Measurements from ENCODE around the gene ITPR1.
"Not testable (repeated sequence)": the region's sequence is repeated elsewhere in the genome, so short reads cannot be mapped to it uniquely, and the experiment has no call there.

ITPR1 gene

DNA sequence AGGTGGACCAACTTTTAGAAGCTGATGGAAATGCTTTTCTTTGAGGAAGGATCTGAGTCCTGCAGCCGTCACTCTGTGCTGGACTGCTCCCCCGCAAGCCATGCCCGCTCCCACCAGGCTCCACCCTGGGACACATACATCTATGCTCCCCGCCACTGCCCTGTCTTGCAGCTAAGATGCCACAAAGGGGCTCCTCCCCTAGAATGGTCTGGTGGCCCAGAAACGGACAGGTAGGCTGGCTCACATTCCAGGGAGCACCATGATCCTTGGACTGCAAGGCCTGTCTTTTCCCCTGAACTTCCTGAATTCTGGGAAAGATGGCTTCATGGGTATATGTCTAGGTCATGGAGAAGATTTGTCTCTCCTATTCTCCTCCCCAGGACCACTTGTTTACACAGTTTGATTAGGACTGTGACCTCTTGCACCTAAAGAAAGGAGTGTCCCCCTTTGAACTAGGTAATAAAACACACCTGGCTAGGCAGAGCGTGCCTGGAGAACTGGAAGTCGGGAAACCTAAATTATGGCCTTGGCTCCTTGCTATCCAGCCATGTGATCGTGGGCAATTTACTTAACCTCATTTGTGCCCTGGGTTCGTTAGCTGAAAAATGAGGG lies 265.2 kb downstream of the ITPR1 start:
- Histone ChIP-seq H3K4me3 (ENCODE audit: low read depth, low read length) (no peak overlapping the region), H3K27ac (no peak overlapping the region), H3K27me3 (replicated peaks) (no peaks in the 10 kb centered on the region), H3K36me3 (replicated peaks) (no peaks in the 10 kb centered on the region)
- no peak for DNase-seq
- in situ Hi-C loops (cut with HindIII; ENCODE audit: low pct_ligation_motif_present, low sequenced_read_pairs) = no loop called here
- TF ChIP-seq, protein P1, sequence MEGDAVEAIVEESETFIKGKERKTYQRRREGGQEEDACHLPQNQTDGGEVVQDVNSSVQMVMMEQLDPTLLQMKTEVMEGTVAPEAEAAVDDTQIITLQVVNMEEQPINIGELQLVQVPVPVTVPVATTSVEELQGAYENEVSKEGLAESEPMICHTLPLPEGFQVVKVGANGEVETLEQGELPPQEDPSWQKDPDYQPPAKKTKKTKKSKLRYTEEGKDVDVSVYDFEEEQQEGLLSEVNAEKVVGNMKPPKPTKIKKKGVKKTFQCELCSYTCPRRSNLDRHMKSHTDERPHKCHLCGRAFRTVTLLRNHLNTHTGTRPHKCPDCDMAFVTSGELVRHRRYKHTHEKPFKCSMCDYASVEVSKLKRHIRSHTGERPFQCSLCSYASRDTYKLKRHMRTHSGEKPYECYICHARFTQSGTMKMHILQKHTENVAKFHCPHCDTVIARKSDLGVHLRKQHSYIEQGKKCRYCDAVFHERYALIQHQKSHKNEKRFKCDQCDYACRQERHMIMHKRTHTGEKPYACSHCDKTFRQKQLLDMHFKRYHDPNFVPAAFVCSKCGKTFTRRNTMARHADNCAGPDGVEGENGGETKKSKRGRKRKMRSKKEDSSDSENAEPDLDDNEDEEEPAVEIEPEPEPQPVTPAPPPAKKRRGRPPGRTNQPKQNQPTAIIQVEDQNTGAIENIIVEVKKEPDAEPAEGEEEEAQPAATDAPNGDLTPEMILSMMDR (IDR thresholded peaks at IDR 0.05; ENCODE audit: low read depth, low read length, missing control alignments) = no peak

DNA sequence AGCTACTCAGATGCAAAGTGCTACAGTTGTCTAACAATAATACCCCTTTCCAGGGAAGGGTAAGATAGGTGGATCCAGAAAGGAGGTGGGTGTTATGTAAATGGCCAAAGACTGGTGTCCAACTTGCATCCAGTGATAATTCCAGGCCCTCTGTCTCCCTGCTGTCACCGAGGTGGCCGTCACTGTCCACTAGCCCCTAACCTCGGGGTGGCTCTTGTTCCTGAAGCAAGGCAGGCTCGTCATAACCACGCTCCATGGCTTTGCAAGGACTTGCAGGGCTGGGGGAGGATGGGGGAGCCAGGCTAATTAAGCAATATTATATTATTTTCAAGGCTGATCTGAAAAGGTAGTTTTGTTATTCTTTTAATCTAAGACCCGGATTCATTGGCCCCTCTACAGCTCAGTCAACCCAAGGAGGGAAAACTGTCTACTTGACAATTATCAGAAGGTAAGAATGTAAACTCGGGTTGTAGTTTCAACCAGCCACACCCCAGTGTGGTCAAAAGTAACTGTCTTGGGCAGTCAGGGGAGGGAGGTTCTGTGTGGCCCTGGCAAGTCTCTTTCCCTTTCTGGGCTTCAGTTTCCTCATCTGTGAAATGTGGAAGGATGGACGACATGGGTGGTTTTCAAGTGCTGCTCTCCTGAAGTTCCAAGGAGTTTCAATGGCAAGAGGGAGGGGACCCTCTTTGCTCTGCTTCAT lies 266.0 kb downstream of the ITPR1 start:
- TF ChIP-seq, protein P1 (IDR thresholded peaks at IDR 0.05; ENCODE audit: low read depth, low read length, missing control alignments) = no peak
- no peak for DNase-seq

DNA sequence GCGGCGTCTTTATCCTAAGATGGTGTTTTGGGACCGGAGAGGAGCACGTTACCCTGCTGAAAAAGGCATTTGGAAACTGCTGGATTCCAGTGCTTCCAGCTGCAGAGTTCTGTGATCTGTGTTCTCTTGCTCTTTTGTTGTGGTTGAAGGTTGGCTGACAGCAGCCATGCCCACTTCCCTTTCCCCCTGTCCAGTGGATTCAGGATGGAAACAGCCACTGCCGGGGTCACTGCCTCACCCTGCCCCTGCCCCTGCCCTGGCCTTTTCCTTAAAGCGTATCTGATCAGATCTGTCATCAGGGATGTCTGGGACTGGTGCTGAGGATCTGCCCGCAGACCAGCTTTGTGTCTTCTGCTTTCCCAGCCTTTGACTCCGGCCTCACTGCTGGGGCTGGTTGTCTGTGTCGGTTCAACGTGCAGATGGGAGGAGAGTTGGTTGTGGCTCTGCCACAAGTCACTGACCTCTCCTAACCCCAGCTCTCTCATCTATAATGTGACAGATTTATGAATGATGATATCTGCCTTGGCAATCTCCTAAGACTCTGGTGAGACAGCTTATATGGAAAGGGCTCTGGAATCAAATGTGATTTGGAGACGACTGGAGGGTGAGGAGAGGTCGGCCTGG lies 266.7 kb downstream of the ITPR1 start:
- TF ChIP-seq, protein P1 (IDR thresholded peaks at IDR 0.05; ENCODE audit: low read depth, low read length, missing control alignments) = no peak
- H3K36me3 ChIP-seq (replicated peaks) = no peaks in the 10 kb centered on the region
- H3K27me3 ChIP-seq (replicated peaks) = no peaks in the 10 kb centered on the region
- H3K27ac ChIP-seq = no peak overlapping the region
- DNase-seq = no peak
- no peak overlapping the region for H3K4me3 ChIP-seq (ENCODE audit: low read depth, low read length)
- in situ Hi-C loops (cut with HindIII; ENCODE audit: low pct_ligation_motif_present, low sequenced_read_pairs) = no loop called here

More for the DNA sequence above, 266.0 kb downstream of the ITPR1 start:
- in situ Hi-C loops (cut with HindIII; ENCODE audit: low pct_ligation_motif_present, low sequenced_read_pairs) = no loop called here
- H3K27me3 ChIP-seq (replicated peaks) = no peaks in the 10 kb centered on the region
- no peak overlapping the region for H3K27ac ChIP-seq
- no peaks in the 10 kb centered on the region for H3K36me3 ChIP-seq (replicated peaks)
- no peak overlapping the region for H3K4me3 ChIP-seq (ENCODE audit: low read depth, low read length)

DNA sequence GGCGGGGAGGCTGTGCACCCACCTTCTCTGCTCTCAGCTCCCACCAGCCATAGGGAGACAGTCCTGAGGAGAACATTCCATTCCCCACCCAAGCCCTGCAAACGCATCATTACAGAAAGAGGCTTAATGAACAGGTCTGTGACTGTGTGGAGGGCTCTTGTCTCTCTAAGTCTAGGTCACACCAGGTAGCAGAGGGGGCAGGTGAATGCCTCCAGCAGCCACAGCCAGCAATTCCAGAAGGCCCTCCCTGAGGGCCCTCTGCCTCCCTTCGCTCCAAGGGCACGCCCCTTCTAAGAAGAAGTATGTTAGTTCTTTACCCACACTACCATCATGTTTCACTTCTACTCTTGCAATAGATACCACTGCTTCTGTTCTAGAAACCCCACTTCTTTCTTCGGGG lies 268.6 kb downstream of the ITPR1 start:
- H3K27me3 ChIP-seq (replicated peaks) = no peaks in the 10 kb centered on the region
- in situ Hi-C loops (cut with HindIII; ENCODE audit: low pct_ligation_motif_present, low sequenced_read_pairs) = no loop called here
- H3K27ac ChIP-seq = no peak overlapping the region
- no peaks in the 10 kb centered on the region for H3K36me3 ChIP-seq (replicated peaks)
- no peak for DNase-seq
- no peak overlapping the region for H3K4me3 ChIP-seq (ENCODE audit: low read depth, low read length)
- TF ChIP-seq, protein P1 (IDR thresholded peaks at IDR 0.05; ENCODE audit: low read depth, low read length, missing control alignments) = no peak

DNA sequence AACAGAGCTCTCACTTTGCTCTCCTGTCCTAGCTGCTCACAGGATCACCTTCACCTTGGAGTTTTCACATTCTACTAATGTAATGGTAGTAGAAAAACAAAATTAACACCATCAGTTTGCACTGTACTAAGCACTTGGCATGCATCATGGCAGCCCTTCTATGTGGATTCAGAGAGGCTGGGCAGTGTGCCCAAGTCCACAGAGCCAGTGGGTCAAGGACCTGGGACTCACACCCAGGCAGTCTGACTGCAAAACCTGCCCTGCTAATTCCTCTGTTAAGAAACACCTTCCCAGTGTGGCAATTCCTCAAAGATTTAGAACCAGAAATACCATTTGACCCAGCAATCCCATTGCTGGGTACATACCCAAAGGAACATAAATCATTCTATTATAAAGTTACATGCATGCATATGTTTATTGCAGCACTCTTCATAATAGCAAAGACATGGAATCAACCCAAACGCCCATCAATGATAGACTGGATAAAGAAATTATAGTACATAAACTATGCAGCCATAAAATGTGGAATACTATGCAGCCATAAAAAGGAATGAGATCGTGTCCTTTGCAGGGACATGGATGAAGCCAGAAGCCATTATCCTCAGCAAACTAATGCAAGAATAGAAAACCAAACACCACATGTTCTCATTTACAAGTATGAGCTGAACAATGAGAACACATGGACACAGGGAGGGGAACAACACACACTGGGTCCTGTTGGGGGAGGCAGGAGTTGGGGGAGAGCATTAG lies 269.5 kb downstream of the ITPR1 start:
- DNase-seq; H3K36me3 ChIP-seq (replicated peaks); in situ Hi-C loops (cut with HindIII; ENCODE audit: low pct_ligation_motif_present, low sequenced_read_pairs); H3K4me3 ChIP-seq (ENCODE audit: low read depth, low read length); H3K27ac ChIP-seq; H3K27me3 ChIP-seq (replicated peaks): not testable (repeated sequence)
